ENCODE data around the gene CRYBG1.

DNA sequence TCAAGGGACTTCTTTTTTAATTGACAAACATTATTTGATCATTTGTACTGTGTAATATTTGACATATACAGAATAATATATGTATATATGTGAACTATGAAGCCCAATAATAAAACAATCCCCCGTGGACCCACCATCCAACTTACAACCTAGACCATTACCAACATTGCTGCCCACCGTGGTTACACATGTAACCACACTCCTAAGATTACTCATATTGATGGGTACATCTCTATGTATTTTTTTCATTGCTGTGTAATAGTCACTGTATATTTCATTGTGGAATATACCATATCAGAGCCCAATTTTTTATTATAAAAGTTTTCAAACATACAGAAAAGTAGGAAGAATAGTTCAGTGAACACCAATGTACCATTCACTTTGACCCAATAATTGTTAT, 174.5 kb downstream of the CRYBG1 start:
- TF ChIP-seq EZH2 (IDR thresholded peaks at IDR 0.05), result no peak
- no peak for TF ChIP-seq POLR2AphosphoS5 (IDR thresholded peaks at IDR 0.05; ENCODE audit: borderline replicate concordance, low read depth, low read length)
- TF ChIP-seq FOXP2 (optimal IDR thresholded peaks at IDR 0.05; ENCODE audit: control extremely low read depth, extremely low read length, insufficient read depth), result no peak

Data from SK-N-MC (cell line).